Measurements from ENCODE around the gene PNMA8B. TPM values are rescaled to one million over a fixed set of nuclear protein-coding genes. Genes with fewer than 3 reads are reported as not detected.

PNMA8B gene
- total RNA-seq, 1 donor from 2014 or later = 3.7 TPM

DNA sequence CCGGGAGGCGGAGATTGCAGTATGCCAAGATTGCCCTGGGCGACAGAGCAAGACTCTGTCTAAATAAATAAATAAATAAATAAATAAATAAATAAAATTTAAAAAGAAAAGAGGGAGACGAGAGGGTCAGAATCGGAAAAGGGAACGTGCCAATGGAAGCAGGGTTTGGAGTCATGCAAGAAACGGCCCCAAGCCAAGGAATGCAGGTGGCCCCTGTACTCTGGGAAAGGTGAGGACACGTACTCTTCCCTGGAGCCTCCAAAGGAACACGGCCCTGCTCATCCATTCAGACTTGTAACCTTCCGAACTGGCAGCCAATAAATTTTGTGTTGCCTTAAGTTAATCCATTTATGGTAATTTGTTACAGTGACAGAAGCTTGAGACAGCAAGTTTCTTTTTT is 47.1 kb downstream of the PNMA8B start:
- no peaks in the 10 kb centered on the region for H3K9me3 ChIP-seq (ENCODE audit: control insufficient read depth in 3 of 3, low read length in 3 of 3)
- H3K27ac ChIP-seq (ENCODE audit: low read depth, low read length) = no peak overlapping the region
- peaks cover 0 to 4% (median 0%) of the 10 kb centered on the region in 3 donors for H3K4me1 ChIP-seq (ENCODE audit: control insufficient read depth in 3 of 3, insufficient read depth in 3 of 3, low read length in 3 of 3)
- H3K9ac ChIP-seq (ENCODE audit: low read depth in 1 of 3, low read length in 3 of 3) = no peak overlapping the region
- no peaks in the 10 kb centered on the region for H3K36me3 ChIP-seq (ENCODE audit: control insufficient read depth in 3 of 3, insufficient read depth in 3 of 3, low read length in 3 of 3)
- H3K4me3 ChIP-seq (ENCODE audit: low read length in 3 of 3) = no peak overlapping the region
- no peaks in the 10 kb centered on the region for H3K27me3 ChIP-seq (ENCODE audit: control insufficient read depth in 3 of 3, insufficient read depth in 3 of 3, low read length in 3 of 3)

DNA sequence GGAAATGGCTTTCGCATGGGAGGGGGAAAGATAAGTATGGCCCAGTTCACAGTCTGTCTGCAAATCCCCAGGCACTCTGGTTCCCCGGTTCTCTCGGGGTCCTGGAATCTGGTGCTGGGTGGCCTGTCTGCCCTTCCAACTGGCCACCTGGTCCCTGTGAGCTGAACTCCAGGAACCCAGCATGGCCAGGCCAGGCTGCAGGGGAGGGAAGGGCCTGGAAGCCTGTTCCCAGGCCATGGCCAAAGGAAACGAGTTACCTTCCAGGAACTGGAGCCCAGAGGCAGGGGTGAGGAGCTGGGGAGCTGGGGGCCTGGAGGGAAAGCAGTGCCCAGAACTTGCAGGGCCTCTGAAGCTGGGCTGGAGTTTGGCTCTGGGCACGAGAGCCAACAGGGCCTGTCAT is 47.8 kb downstream of the PNMA8B start:
- Histone ChIP-seq H3K9ac (ENCODE audit: low read depth in 1 of 3, low read length in 3 of 3) (no peak overlapping the region), H3K27me3 (ENCODE audit: control insufficient read depth in 3 of 3, insufficient read depth in 3 of 3, low read length in 3 of 3) (no peaks in the 10 kb centered on the region), H3K4me1 (ENCODE audit: control insufficient read depth in 3 of 3, insufficient read depth in 3 of 3, low read length in 3 of 3) (peaks cover 0 to 4% (median 3%) of the 10 kb centered on the region in 3 donors), H3K4me3 (ENCODE audit: low read length in 3 of 3) (no peak overlapping the region), H3K36me3 (ENCODE audit: control insufficient read depth in 3 of 3, insufficient read depth in 3 of 3, low read length in 3 of 3) (no peaks in the 10 kb centered on the region), H3K9me3 (ENCODE audit: control insufficient read depth in 3 of 3, low read length in 3 of 3) (no peaks in the 10 kb centered on the region), H3K27ac (ENCODE audit: low read depth, low read length) (no peak overlapping the region)

- H3K27me3 ChIP-seq (ENCODE audit: control insufficient read depth in 3 of 3, insufficient read depth in 3 of 3, low read length in 3 of 3) = no peaks in the 10 kb centered on the region
- H3K9me3 ChIP-seq (ENCODE audit: control insufficient read depth in 3 of 3, low read length in 3 of 3) = no peaks in the 10 kb centered on the region
- H3K27ac ChIP-seq (ENCODE audit: low read depth, low read length) = no peak overlapping the region
Observed at GRCh38 chr19:46447006-46447405, 48.7 kb downstream of the PNMA8B start.

GRCh38 chr19:46446021-46446420 is 49.6 kb downstream of the PNMA8B start:
- Histone ChIP-seq H3K9ac (ENCODE audit: low read depth in 1 of 3, low read length in 3 of 3) (no peak overlapping the region), H3K27ac (ENCODE audit: low read depth, low read length) (no peak overlapping the region), H3K4me1 (ENCODE audit: control insufficient read depth in 3 of 3, insufficient read depth in 3 of 3, low read length in 3 of 3) (peaks cover 0 to 4% (median 2%) of the 10 kb centered on the region in 3 donors), H3K27me3 (ENCODE audit: control insufficient read depth in 3 of 3, insufficient read depth in 3 of 3, low read length in 3 of 3) (no peaks in the 10 kb centered on the region), H3K36me3 (ENCODE audit: control insufficient read depth in 3 of 3, insufficient read depth in 3 of 3, low read length in 3 of 3) (no peaks in the 10 kb centered on the region), H3K9me3 (ENCODE audit: control insufficient read depth in 3 of 3, low read length in 3 of 3) (no peaks in the 10 kb centered on the region), H3K4me3 (ENCODE audit: low read length in 3 of 3) (no peak overlapping the region)

More at GRCh38 chr19:46447006-46447405, 48.7 kb downstream of the PNMA8B start:
- Histone ChIP-seq H3K9ac (ENCODE audit: low read depth in 1 of 3, low read length in 3 of 3) (no peak overlapping the region), H3K4me3 (ENCODE audit: low read length in 3 of 3) (no peak overlapping the region), H3K4me1 (ENCODE audit: control insufficient read depth in 3 of 3, insufficient read depth in 3 of 3, low read length in 3 of 3) (peaks cover 0 to 4% (median 4%) of the 10 kb centered on the region in 3 donors), H3K36me3 (ENCODE audit: control insufficient read depth in 3 of 3, insufficient read depth in 3 of 3, low read length in 3 of 3) (no peaks in the 10 kb centered on the region)

DNA sequence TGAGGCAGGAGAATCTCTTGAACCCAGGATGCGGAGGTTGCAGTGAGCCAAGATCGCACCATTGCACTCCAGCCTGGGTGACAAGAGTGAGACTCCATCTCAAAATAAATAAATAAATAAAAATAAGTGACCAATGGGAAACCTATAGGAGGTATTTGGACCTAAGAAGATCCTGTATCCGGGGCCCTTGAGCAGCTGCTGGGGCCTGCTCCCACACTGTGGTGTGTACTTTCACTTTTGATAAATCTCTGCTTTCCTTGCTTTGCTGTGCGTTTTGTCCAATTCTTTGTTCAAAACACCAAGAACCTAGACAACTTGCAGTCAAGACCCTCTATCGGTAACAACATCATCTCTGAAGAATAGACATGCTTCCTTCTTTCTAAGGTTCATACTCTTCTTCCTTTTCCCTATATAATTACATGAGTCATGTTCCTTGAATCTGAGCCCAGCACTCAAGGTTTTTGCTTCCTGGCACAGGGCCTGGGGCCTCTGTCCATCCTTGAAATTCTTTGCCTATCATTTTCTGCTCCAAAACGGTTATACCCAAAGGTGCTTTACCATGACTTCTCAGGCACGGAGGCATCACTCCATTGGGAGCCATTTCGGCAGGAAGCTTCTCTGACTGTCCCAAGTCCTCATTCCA is 52.7 kb downstream of the PNMA8B start:
- no peaks in the 10 kb centered on the region for H3K9me3 ChIP-seq (ENCODE audit: control insufficient read depth in 3 of 3, low read length in 3 of 3)
- no peak overlapping the region for H3K9ac ChIP-seq (ENCODE audit: low read depth in 1 of 3, low read length in 3 of 3)
- H3K36me3 ChIP-seq (ENCODE audit: control insufficient read depth in 3 of 3, insufficient read depth in 3 of 3, low read length in 3 of 3) = no peaks in the 10 kb centered on the region
- H3K4me3 ChIP-seq (ENCODE audit: low read length in 3 of 3) = no peak overlapping the region
- H3K27ac ChIP-seq (ENCODE audit: low read depth, low read length) = no peak overlapping the region
- H3K4me1 ChIP-seq (ENCODE audit: control insufficient read depth in 3 of 3, insufficient read depth in 3 of 3, low read length in 3 of 3) = peaks cover 0 to 4% (median 0%) of the 10 kb centered on the region in 3 donors
- H3K27me3 ChIP-seq (ENCODE audit: control insufficient read depth in 3 of 3, insufficient read depth in 3 of 3, low read length in 3 of 3) = no peaks in the 10 kb centered on the region

- H3K36me3 ChIP-seq (ENCODE audit: control insufficient read depth in 3 of 3, insufficient read depth in 3 of 3, low read length in 3 of 3) = no peaks in the 10 kb centered on the region
- no peak overlapping the region for H3K4me3 ChIP-seq (ENCODE audit: low read length in 3 of 3)
- no peak overlapping the region for H3K27ac ChIP-seq (ENCODE audit: low read depth, low read length)
- peaks cover 0 to 4% (median 0%) of the 10 kb centered on the region in 3 donors for H3K4me1 ChIP-seq (ENCODE audit: control insufficient read depth in 3 of 3, insufficient read depth in 3 of 3, low read length in 3 of 3)
- H3K9ac ChIP-seq (ENCODE audit: low read depth in 1 of 3, low read length in 3 of 3) = no peak overlapping the region
- no peaks in the 10 kb centered on the region for H3K9me3 ChIP-seq (ENCODE audit: control insufficient read depth in 3 of 3, low read length in 3 of 3)
- H3K27me3 ChIP-seq (ENCODE audit: control insufficient read depth in 3 of 3, insufficient read depth in 3 of 3, low read length in 3 of 3) = no peaks in the 10 kb centered on the region
Observed at GRCh38 chr19:46441866-46442265, 53.8 kb downstream of the PNMA8B start.

Other genes with a start within 250 kb of the PNMA8B start
- 79.3 TPM for gene HIF3A, start 198.8 kb downstream of the PNMA8B start, total RNA-seq
- 44.4 TPM for gene PPP5C, start 148.8 kb downstream of the PNMA8B start, total RNA-seq
- 67.8 TPM for gene CCDC8, start 82.3 kb downstream of the PNMA8B start, total RNA-seq
- 0.52 TPM for gene PNMA8C, start 66.9 kb downstream of the PNMA8B start, total RNA-seq
- 21.4 TPM for gene PNMA8A, start 24.3 kb downstream of the PNMA8B start, total RNA-seq
- gene CALM3, start 105.5 kb upstream of the PNMA8B start, total RNA-seq = 55.3 TPM
- 3.1 TPM for gene PTGIR, start 129.2 kb upstream of the PNMA8B start, total RNA-seq
- not detected for gene GNG8, start 140.3 kb upstream of the PNMA8B start, total RNA-seq
- gene DACT3, start 165.3 kb upstream of the PNMA8B start, total RNA-seq = 7.3 TPM
- gene PRKD2, start 221.2 kb upstream of the PNMA8B start, total RNA-seq = 13.6 TPM